Measurements from ENCODE around the gene MMRN1. TPM values are rescaled to one million over a fixed set of nuclear protein-coding genes. Genes with fewer than 3 reads are reported as not detected.

MMRN1 gene, protein sequence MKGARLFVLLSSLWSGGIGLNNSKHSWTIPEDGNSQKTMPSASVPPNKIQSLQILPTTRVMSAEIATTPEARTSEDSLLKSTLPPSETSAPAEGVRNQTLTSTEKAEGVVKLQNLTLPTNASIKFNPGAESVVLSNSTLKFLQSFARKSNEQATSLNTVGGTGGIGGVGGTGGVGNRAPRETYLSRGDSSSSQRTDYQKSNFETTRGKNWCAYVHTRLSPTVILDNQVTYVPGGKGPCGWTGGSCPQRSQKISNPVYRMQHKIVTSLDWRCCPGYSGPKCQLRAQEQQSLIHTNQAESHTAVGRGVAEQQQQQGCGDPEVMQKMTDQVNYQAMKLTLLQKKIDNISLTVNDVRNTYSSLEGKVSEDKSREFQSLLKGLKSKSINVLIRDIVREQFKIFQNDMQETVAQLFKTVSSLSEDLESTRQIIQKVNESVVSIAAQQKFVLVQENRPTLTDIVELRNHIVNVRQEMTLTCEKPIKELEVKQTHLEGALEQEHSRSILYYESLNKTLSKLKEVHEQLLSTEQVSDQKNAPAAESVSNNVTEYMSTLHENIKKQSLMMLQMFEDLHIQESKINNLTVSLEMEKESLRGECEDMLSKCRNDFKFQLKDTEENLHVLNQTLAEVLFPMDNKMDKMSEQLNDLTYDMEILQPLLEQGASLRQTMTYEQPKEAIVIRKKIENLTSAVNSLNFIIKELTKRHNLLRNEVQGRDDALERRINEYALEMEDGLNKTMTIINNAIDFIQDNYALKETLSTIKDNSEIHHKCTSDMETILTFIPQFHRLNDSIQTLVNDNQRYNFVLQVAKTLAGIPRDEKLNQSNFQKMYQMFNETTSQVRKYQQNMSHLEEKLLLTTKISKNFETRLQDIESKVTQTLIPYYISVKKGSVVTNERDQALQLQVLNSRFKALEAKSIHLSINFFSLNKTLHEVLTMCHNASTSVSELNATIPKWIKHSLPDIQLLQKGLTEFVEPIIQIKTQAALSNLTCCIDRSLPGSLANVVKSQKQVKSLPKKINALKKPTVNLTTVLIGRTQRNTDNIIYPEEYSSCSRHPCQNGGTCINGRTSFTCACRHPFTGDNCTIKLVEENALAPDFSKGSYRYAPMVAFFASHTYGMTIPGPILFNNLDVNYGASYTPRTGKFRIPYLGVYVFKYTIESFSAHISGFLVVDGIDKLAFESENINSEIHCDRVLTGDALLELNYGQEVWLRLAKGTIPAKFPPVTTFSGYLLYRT
- total RNA-seq, result 10 to 100 TPM in 4 of 7 donors, 1 to 10 TPM in 3; 2.9 to 40.4 (median 17.8) TPM
- 10 to 100 TPM; 30.8 to 38.3 TPM for polyA plus RNA-seq
- long read RNA-seq, donor 1, partial matches to known transcripts, result 1 of 1 reads
- long read RNA-seq, donor 1, other reads (novel, unspliced or antisense), result 0 of 1 reads
- long read RNA-seq, donor 2, full-length matches to known transcripts, result 2 of 2 reads
- long read RNA-seq, donor 2, partial matches to known transcripts, result 0 of 2 reads
- long read RNA-seq, donor 2, other reads (novel, unspliced or antisense), result 0 of 2 reads
- long read RNA-seq, donor 3, full-length matches to known transcripts, result 31 of 39 reads
- long read RNA-seq, donor 3, partial matches to known transcripts, result 4 of 39 reads
- long read RNA-seq, donor 3, other reads (novel, unspliced or antisense), result 4 of 39 reads

DNA sequence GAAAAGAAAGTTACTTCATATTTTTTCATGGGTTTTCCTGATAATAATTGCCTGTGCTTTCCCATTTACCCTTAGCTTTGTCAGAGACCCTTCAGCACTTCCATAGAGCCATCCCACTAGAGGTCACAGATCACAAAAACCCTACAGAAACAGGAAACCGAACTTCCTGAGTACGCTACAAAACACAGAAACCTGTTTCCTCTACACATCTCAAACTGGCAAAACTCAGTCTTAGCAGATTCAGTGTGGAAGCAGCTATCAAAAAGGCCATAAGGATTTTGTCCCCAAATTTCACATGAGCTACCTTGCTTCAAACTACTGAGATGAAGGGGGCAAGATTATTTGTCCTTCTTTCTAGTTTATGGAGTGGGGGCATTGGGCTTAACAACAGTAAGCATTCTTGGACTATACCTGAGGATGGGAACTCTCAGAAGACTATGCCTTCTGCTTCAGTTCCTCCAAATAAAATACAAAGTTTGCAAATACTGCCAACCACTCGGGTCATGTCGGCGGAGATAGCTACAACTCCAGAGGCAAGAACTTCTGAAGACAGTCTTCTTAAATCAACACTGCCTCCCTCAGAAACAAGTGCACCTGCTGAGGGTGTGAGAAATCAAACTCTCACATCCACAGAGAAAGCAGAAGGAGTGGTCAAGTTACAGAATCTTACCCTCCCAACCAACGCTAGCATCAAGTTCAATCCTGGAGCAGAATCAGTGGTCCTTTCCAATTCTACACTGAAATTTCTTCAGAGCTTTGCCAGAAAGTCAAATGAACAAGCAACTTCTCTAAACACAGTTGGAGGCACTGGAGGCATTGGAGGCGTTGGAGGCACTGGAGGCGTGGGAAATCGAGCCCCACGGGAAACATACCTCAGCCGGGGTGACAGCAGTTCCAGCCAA lies at the start of gene MMRN1:
Gene MMRN1 (plus strand): TSS at position 206 of the 902 bp plus-strand sequence. CDS start 118 bp downstream, at position 324.
- H3K27ac ChIP-seq, result no peak within 1 kb of the TSS
- TF ChIP-seq, protein P1, sequence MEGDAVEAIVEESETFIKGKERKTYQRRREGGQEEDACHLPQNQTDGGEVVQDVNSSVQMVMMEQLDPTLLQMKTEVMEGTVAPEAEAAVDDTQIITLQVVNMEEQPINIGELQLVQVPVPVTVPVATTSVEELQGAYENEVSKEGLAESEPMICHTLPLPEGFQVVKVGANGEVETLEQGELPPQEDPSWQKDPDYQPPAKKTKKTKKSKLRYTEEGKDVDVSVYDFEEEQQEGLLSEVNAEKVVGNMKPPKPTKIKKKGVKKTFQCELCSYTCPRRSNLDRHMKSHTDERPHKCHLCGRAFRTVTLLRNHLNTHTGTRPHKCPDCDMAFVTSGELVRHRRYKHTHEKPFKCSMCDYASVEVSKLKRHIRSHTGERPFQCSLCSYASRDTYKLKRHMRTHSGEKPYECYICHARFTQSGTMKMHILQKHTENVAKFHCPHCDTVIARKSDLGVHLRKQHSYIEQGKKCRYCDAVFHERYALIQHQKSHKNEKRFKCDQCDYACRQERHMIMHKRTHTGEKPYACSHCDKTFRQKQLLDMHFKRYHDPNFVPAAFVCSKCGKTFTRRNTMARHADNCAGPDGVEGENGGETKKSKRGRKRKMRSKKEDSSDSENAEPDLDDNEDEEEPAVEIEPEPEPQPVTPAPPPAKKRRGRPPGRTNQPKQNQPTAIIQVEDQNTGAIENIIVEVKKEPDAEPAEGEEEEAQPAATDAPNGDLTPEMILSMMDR (IDR thresholded peaks at IDR 0.05), result no peak
- TF ChIP-seq POLR2A (IDR thresholded peaks at IDR 0.05) (no peak), EP300 (IDR thresholded peaks at IDR 0.05) (no peak)
- H3K36me3 ChIP-seq, result no peaks in the 10 kb centered on the region
- no peaks in the 10 kb centered on the region for H3K4me1 ChIP-seq (ENCODE audit: insufficient read depth)
- no peaks in the 10 kb centered on the region for H3K9me3 ChIP-seq
- H3K4me3 ChIP-seq, result no peak within 1 kb of the TSS
- no peak for DNase-seq
- intact Hi-C loops (cut with DNase I), result no loop called here
- WGBS, 3 donors, result 76 to 79% (median 77%) methylated on average over 11 of the region's 11 CpGs
- no peaks in the 10 kb centered on the region for H3K27me3 ChIP-seq

DNA sequence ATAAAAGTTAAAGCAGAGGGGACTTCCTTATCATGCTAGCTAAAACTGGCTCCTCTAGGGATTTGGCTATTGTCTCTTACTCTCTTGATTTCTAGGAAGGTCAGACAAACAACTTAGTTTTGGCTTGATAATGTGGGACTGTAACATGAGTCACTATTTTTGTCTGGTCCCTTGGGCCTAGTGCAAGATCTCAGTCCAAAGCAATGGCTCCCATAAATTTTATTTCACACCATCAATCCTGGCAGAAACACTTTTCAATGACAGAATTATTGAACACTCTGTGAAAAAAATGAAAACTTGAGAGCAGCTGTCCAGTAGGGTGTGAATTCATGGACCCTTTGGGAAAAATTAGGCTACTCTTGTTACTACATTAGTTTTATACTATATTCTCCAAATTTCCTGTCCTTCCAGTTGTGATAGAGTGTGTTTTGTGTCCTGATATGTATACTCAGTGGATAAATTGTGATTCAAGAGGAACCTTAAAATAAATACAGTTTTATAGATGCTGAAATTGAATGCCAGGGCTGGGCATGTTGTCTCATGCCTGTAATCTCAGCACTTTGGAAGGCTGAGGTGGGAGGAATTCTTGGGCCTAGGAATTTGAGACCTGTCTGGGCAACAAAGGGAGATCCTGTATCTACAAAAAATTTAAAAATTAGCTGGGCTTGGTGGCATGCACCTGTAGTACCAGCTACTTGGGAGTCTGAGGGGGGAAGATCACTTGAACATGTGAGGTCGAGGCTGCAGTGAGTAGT lies 46.9 kb upstream of the MMRN1 start:
- TF ChIP-seq, protein P1 (IDR thresholded peaks at IDR 0.05), result no peak
- no peaks in the 10 kb centered on the region for H3K9me3 ChIP-seq
- no peaks in the 10 kb centered on the region for H3K4me1 ChIP-seq (ENCODE audit: insufficient read depth)
- H3K27ac ChIP-seq, result no peak overlapping the region
- no peaks in the 10 kb centered on the region for H3K36me3 ChIP-seq
- 97 to 98% (median 97%) methylated on average over 1 of the region's 1 CpG for WGBS, 3 donors
- no peak overlapping the region for H3K4me3 ChIP-seq
- no peak for DNase-seq
- intact Hi-C loops (cut with DNase I), result no loop called here
- no peaks in the 10 kb centered on the region for H3K27me3 ChIP-seq

DNA sequence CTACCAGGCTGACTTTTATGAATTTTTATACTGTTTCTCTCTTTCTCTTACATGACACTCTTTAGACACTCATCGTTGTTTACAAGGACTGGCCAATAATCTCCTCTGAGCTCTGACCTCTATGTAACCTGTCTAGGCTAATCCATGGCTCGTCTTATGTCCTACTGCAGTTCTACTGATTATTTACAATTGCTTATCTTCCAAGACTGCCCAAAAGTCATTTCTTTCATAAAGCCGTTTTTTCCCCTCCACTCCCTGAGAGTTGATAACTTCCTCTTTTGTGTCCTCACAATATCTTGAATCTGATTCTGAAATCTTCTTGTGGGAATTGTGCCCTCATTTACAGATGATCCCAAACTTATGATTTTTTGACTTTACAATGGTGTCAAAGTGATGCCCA lies 39.4 kb upstream of the MMRN1 start:
- H3K4me1 ChIP-seq (ENCODE audit: insufficient read depth), result no peaks in the 10 kb centered on the region
- WGBS, 3 donors, result 78 to 86% (median 82%) methylated on average over 3 of the region's 3 CpGs
- no peak for DNase-seq
- H3K27ac ChIP-seq, result no peak overlapping the region
- intact Hi-C loops (cut with DNase I), result no loop called here
- no peak overlapping the region for H3K4me3 ChIP-seq
- H3K9me3 ChIP-seq, result no peaks in the 10 kb centered on the region
- no peak for TF ChIP-seq EP300 (IDR thresholded peaks at IDR 0.05)
- no peak for TF ChIP-seq POLR2A (IDR thresholded peaks at IDR 0.05)
- TF ChIP-seq, protein P1 (IDR thresholded peaks at IDR 0.05), result no peak
- no peaks in the 10 kb centered on the region for H3K27me3 ChIP-seq
- no peaks in the 10 kb centered on the region for H3K36me3 ChIP-seq

Data from ovary (tissue), 10 donors.